Measurements from ENCODE around the gene SH3BGRL3. TPM values are rescaled to one million over a fixed set of nuclear protein-coding genes. Genes with fewer than 3 reads are reported as not detected.

Gene SH3BGRL3
- total RNA-seq, 4 donors from 2014 or later = 5.0 to 86.6 (median 52.3) TPM

DNA sequence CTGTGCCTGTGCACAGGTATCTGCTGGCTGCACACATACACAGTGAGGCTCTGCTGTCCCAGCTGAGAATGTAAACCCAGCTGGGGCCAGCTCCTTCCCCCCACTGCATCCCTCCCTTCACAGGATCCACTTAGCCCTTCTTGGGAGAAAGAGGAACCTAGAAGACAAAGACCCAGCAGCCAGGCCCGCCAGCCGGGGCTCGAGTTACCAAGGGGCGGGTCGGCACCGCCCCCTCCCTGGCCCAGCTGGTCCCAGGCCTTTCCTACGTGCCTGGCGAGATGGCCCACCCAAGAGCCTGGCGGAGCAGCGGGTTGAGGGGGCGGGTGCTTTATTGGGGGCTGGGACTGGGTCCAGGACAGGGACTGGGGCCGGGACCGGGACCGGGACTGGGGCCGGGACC is 2.1 kb downstream of the SH3BGRL3 start:
- Histone ChIP-seq H3K27ac (no peak overlapping the region), H3K27me3 (no peaks in the 10 kb centered on the region), H3K36me3 (no peaks in the 10 kb centered on the region), H3K4me1 (peaks cover 0 to 8% of the 10 kb centered on the region in 2 donors), H3K9me3 (no peaks in the 10 kb centered on the region), H3K4me3 (no peak overlapping the region)
- no peak for DNase-seq
- intact Hi-C loops (cut with DNase I; ENCODE audit: low total_unique reads) = loop anchor here (5.0 kb wide), 1 partner anchor 40 kb away; no protein-coding TSS in a partner anchor
- TF ChIP-seq, protein P1, sequence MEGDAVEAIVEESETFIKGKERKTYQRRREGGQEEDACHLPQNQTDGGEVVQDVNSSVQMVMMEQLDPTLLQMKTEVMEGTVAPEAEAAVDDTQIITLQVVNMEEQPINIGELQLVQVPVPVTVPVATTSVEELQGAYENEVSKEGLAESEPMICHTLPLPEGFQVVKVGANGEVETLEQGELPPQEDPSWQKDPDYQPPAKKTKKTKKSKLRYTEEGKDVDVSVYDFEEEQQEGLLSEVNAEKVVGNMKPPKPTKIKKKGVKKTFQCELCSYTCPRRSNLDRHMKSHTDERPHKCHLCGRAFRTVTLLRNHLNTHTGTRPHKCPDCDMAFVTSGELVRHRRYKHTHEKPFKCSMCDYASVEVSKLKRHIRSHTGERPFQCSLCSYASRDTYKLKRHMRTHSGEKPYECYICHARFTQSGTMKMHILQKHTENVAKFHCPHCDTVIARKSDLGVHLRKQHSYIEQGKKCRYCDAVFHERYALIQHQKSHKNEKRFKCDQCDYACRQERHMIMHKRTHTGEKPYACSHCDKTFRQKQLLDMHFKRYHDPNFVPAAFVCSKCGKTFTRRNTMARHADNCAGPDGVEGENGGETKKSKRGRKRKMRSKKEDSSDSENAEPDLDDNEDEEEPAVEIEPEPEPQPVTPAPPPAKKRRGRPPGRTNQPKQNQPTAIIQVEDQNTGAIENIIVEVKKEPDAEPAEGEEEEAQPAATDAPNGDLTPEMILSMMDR (IDR thresholded peaks at IDR 0.05) = no peak
- no peak for TF ChIP-seq POLR2A (IDR thresholded peaks at IDR 0.05)

DNA sequence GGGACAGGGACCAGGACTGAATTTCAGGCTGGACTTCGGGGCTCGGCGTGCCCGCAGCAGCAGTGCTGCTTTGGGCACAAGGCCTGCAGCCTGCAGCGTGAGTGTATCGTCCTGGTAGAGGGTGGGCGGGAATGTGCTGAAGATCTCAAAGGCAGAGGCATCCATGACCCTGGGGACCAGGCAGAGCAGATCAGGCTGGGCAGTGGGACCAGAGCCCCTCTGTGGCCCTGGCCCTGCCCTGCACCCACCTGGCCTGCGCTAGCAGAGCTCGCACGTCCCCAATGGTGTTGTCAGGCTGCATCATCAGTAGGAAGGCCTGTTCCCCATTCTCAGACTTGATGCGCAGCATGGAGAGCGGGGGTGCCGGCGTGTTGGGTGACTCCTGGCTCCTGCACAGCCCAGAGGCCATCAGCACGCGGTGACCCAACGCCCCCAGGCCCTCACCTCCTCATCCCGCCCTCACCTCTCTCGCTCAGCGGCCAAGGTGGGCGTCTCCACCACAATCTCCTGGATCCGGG is 2.6 kb downstream of the SH3BGRL3 start:
- no peak overlapping the region for H3K4me3 ChIP-seq
- no peaks in the 10 kb centered on the region for H3K9me3 ChIP-seq
- H3K27me3 ChIP-seq = no peaks in the 10 kb centered on the region
- intact Hi-C loops (cut with DNase I; ENCODE audit: low total_unique reads) = loop anchor here (5.0 kb wide), 1 partner anchor 40 kb away; no protein-coding TSS in a partner anchor
- no peaks in the 10 kb centered on the region for H3K36me3 ChIP-seq
- peaks cover 0 to 8% of the 10 kb centered on the region in 2 donors for H3K4me1 ChIP-seq
- H3K27ac ChIP-seq = no peak overlapping the region
- no peak for DNase-seq
- TF ChIP-seq, protein P1 (IDR thresholded peaks at IDR 0.05) = no peak
- TF ChIP-seq POLR2A (IDR thresholded peaks at IDR 0.05) = no peak

DNA sequence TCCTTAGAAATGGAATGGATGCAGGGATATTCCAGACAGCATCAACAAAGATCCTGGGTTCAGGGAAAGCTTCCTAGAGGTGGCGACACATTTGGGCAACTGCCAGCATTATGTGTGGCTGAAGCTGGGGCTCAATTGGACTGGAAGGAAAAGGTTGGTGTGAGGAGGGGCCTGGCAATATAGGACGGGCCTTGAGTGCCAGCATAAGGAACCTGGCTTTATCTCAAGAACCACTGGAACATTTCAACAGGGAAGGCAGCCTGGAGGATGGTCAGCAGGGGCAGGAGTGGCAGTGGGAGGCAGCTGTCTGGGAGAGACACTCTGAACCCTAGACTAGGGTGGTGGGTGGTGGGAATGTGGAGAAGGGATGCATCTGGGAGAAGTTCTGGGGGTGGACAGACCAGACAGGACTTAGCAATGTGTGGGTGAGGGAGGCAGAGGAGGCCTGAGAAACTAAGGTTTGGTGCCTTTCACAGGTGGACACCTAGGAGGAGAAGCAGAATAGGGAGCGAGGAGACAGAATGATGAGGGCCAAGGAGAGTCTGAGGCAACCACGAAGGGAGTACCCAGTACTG is 3.5 kb downstream of the SH3BGRL3 start:
- Histone ChIP-seq H3K27me3 (no peaks in the 10 kb centered on the region), H3K36me3 (no peaks in the 10 kb centered on the region), H3K4me1 (peaks cover 0 to 8% of the 10 kb centered on the region in 2 donors), H3K4me3 (no peak overlapping the region), H3K27ac (no peak overlapping the region), H3K9me3 (no peaks in the 10 kb centered on the region)
- TF ChIP-seq POLR2A (IDR thresholded peaks at IDR 0.05) = no peak
- TF ChIP-seq, protein P1 (IDR thresholded peaks at IDR 0.05) = no peak
- intact Hi-C loops (cut with DNase I; ENCODE audit: low total_unique reads) = loop anchor here (5.0 kb wide), 1 partner anchor 39 kb away; no protein-coding TSS in a partner anchor
- no peak for DNase-seq

DNA sequence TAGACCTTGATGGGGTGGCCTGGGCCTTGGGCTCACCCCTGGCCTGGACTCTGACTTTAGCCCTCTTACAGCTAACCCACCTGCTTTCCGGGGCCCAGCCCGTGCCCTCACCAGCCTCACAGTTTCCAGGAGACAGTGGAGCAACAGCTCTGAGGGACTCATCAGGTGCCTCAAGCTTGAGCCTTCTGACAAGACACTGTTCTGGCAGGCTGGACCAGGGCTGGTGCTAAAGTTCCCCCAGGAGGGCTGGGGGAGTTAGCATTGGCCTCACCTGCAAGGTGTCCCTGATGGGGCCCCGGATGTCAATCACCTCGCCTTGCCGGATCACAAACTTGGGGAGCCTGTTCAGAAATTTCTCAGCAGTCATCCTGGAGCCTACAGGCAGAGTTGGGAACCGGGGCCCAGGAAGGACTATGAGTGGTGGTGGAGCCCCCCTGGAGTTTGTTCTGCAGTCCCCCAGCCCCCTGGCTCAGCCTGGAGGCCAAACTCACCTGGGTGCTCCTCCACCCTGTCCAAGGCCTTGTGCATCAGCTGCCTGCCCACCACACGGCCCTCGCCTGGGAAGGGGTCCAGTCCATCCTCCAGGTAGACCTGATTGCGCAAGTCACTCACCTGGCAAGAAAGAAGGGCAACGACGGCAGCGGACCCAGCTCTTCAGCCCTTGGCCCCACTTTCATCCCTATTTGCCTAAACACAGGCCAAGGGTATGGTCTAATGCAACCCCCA is 4.1 kb downstream of the SH3BGRL3 start:
- DNase-seq = no peak
- TF ChIP-seq, protein P1 (IDR thresholded peaks at IDR 0.05) = no peak
- no peak for TF ChIP-seq POLR2A (IDR thresholded peaks at IDR 0.05)
- peaks cover 0 to 6% of the 10 kb centered on the region in 2 donors for H3K4me1 ChIP-seq
- no peak overlapping the region for H3K27ac ChIP-seq
- intact Hi-C loops (cut with DNase I; ENCODE audit: low total_unique reads) = loop anchor here (5.0 kb wide), 1 partner anchor 38 kb away; no protein-coding TSS in a partner anchor
- H3K27me3 ChIP-seq = no peaks in the 10 kb centered on the region
- no peaks in the 10 kb centered on the region for H3K36me3 ChIP-seq
- H3K4me3 ChIP-seq = no peak overlapping the region
- H3K9me3 ChIP-seq = no peaks in the 10 kb centered on the region

Data from uterus (tissue), 4 donors.